Left ventricle myocardium inferior (tissue), 1 donor: ENCODE results near the gene SSBP3. TPM values are rescaled to one million over a fixed set of nuclear protein-coding genes. Genes with fewer than 3 reads are reported as not detected.

ENCODE experiments used
- DNase-seq: peaks from one replicate; pipeline ENCODE4 v3.0.0-alpha.2; 2020
- H3K27ac ChIP-seq: fragments of 200-600 bp; replicated peaks from 2 replicates; pipeline ENCODE4 v1.8.0; 2021
- H3K27me3 ChIP-seq: fragments of 200-600 bp; 2 replicates; pipeline ENCODE4 v1.8.0; 2021; ENCODE audit warnings: low read depth
- H3K36me3 ChIP-seq: fragments of 200-600 bp; 2 replicates; pipeline ENCODE4 v1.8.0; 2021
- H3K4me1 ChIP-seq: fragments of 200-600 bp; 2 replicates; pipeline ENCODE4 v1.8.0; 2021
- H3K4me3 ChIP-seq: fragments of 200-600 bp; 2 replicates; pipeline ENCODE4 v1.8.0; 2021; ENCODE audit warnings: mild to moderate bottlenecking, moderate library complexity
- H3K9me3 ChIP-seq: fragments of 200-600 bp; replicated peaks from 2 replicates; pipeline ENCODE4 v1.8.0; 2021
- CTCF ChIP-seq: fragments of 200-600 bp; IDR thresholded peaks from 2 replicates; pipeline ENCODE4 v1.8.0; 2021; ENCODE audit warnings: antibody characterized with exemption, mild to moderate bottlenecking, borderline replicate concordance
- intact Hi-C: fragments of 100-400 bp; cut with micrococcal nuclease; formaldehyde crosslinking; loops from one replicate; pipeline ENCODE4 v1.11.0; 2022
- total RNA-seq: library from RNA; stranded (reverse); fragmentation: NEBNext Ultra II Directional; extraction: Animal tissue kit (Norgen Biotek cat#: 25700); gene quantifications from one replicate; pipeline ENCODE4 v1.2.1, GENCODE V29; 2021
- donor health status: DM: no; HTN: yes; CAD: no; lungs with severe emphysema.

Gene SSBP3
- total RNA-seq, 1 donor from 2014 or later, result 57.7 TPM

GRCh38 chr1:54176621-54177327, 229.4 kb downstream of the SSBP3 start:
- H3K36me3 ChIP-seq, result peaks cover 27% of the 10 kb centered on the region
- no peak for TF ChIP-seq CTCF
- no peak for DNase-seq
- H3K4me3 ChIP-seq, result no peak overlapping the region
- no peaks in the 10 kb centered on the region for H3K4me1 ChIP-seq
- H3K9me3 ChIP-seq, result no peaks in the 10 kb centered on the region
- intact Hi-C loops, result no loop called here
- H3K27ac ChIP-seq, result no peak overlapping the region
- H3K27me3 ChIP-seq, result no peaks in the 10 kb centered on the region

Other genes with a start within 250 kb of the SSBP3 start
- 6.1 TPM for gene CYB5RL, start 206.4 kb downstream of the SSBP3 start, total RNA-seq
- gene MRPL37, start 206.2 kb downstream of the SSBP3 start, total RNA-seq, result 78.3 TPM
- 64.8 TPM for gene ACOT11, start 141.8 kb upstream of the SSBP3 start, total RNA-seq
- 0.80 TPM for gene FAM151A, start 217.1 kb upstream of the SSBP3 start, total RNA-seq
- 6.8 TPM for gene MROH7, start 235.4 kb upstream of the SSBP3 start, total RNA-seq